NCI-H128 (cell line): ENCODE data around the gene EDC3.
"Not testable (repeated sequence)": the region's sequence is repeated elsewhere in the genome, so short reads cannot be mapped to it uniquely, and the experiment has no call there.

Experiments used
- DNase-seq: peaks from one replicate; lab custom pipeline; 2025; ENCODE audit not compliant: unreplicated experiment; lab: John Stamatoyannopoulos, UW

EDC3 gene

DNA sequence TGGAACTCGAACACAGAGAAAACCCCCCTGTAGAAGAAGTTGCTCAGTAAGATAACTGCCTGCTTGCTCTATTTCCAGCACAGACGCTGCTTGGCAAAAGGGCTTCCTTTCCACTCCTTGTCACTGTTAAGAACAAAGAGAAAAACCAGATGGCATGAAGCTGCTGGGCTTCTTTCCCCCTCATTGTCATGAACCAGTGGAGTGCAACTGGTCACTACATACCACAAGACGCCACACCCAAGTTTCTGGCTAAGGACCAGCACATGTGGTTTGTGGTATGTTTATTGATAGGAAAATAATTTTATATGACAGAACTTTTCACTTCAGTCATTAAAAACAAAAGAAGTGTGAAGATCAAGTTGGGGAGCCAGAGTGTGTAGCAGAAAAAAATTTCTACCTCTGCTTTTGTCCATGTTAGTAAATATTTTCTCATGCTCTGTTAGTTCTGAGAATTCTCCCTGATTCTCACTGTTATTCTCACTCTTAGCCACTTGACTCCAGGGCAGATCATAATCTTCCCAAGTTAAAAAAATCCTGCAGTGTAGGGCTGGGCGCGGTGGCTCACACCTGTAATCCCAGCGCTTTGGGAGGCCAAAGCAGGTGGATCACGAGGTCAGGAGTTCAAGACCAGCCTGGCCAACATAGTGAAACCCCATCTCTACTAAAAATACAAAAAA lies 42.3 kb downstream of the EDC3 start:
- DNase-seq = no peak

DNA sequence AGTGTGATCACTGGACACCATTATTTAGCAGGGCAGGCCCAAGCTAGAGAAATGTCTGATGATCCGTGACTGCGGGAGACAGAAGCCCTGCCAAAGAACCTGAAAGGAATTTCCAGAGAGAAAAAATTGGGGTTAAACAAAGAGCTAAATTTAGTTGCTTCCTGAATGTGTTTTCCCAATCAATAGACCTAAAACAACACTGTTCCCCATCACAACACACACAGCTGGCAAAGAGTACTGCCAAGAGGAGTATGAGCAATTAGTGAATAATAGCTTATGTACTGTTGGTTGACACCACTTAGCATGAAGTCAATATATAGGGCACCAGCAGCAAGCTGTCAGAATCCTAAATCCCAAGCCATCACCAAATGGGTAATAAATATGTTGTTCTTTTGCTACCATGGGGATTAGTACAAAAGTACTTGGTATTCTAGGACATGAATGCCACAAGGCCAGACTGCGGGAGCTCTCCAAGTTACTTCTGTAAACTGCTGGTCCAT lies 44.5 kb downstream of the EDC3 start:
- no peak for DNase-seq

DNA sequence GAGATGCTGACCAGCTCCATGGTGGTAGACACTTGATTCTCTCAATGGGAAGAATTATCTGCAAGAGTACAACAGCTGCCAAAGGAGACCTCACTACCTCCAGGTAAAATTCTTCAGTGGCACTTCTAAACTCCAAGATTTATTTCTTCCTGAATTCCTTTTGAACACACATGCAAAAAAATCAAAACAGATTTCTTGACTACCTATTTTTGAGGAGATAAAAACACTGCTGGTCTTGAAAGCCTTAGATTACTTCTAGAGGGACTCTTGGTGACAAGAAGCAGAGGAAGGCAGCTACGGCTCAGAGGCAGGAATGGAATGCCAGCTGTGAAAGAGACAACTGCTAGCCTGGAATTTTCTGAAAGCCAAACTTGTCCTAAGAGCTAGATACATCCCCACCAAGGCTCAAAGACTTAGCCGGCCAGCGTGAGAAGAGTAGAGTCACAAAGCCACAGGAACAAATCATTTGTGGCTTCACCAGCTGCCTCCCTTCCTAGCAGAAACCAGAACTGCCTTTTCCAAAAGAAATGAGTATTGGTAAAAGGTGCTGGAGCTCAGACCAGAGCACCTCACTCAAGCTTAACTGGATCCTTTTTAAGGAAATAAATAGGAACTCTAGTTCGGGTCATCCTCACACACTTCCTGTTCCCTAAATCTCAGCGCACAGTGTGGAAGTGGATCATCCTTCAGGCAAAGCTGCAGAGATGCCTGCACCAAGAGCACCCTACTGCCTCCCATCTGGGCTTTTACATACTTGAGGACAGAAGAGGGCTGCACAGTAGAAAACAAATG lies 47.6 kb downstream of the EDC3 start:
- no peak for DNase-seq

DNA sequence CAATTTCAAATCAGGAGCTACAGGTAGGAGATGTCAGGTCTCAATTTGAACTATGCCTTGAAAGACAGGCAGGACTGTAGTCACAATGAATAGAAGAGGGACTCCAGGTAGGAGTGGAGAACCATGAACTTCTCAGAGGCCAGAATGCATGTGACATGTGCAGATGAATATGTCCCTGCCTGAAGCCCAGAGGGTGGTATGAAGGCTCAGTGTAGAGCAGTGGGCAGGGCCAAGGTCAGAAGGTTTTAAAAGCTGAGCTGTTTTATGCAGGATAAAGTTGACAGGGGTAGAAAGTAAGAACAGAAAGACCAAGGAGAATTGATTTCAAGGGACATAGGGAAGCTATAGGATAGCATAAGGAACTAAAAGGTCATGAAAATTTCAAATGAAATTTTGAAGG lies 49.3 kb downstream of the EDC3 start:
- DNase-seq = no peak

DNA sequence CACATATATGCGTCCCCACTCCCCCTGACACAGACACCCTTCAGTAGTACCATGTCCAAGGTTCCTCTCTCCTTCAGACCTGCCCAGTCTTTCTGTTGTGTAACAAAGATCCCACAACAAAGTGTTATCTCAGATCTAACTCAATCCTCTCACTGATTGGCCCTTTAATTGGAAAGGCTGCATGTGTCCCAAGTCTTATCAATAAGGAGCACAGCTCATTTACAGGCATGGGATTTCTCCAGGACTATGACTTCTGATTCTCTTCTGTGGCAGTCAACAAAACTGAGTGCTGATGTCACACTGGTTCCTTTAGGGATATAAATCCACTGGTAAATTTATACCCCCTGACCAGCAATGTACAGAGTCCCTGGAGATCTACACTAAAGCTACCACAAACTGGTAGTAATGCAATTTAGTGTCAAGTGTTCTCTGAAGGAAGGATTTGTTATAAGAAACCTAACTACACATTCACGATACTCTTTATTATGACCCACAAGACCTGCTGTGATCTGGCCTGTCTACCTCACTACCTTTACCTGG lies 52.1 kb downstream of the EDC3 start:
- no peak for DNase-seq

DNA sequence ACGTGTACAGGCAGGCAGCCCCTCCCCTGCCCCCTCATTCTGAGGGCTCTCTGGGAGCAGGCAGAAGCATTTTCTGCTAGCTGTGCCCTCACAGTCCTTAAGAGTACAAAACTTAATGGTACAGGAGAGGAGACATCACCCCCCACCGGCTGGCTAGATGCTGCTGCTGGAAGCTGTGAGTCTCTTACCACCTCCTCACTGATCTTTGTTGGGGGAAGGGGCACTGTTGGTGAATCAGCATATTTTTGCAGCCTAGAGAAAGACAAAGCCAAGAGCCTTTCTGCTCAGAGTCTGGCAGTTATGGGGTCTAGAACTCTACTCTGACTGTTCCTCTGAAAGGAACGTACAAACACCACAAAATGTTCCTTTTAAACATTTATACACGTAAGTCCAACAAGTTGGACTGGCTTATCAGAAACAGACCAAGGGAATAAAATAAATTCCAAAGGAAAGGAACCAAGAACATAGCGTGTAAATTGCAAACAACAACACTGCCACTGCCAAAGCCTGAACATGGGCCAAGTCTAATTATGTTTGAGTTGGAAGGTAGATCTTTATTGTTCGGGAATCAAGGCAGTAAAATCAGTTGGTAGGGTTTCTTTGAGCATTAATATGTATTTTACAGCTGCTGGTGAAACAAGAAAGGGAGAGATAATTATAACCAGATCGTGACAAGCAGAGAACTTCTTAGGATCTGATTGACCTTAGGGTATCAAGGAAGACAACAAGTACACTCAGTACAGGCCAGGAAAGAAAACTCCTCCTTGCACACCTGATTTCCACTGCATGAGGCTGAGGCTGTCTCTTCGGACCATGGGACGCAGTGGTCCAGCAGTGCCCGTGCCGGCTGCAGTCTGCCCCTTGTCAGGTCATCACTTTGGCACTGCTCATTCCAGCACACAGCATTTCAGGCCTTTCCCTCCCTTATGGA lies 52.8 kb downstream of the EDC3 start:
- DNase-seq = no peak

DNA sequence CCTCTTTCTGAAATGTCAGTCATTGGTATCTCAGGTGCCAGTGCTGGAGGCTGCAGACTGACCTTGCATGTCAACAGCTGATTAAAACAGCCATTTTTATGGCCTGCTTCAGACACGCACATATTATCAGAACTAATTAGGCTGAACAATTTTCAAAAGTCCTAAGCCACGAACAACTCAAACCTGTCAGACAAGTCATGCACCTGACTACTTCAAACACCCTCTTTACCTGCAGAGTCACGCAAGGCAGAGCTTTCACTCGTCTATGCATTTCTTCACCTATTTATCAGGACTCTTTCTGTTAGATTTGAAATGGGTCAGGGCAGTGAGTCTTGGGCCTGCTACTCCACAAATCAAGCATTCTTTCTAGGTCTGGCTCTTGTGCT lies 53.5 kb downstream of the EDC3 start:
- DNase-seq = no peak

DNA sequence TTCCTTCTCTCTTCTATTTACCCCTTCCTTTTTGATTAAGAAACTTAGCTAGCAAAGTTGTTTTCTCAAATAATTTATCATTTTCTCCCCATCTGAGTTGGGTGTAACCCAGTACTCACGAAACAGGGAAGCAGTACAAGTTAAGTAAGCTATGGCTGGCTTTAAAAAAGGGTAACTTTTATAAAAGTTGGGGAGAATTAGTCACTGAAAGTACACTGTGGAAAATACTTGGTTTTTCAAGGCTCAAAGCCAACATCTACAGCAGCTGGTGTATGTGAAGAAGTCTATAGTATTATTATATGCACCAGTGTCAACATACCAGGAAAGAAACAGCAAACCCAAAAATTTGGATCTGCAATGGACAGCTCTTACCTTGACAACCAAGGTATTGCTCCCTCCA lies 54.7 kb downstream of the EDC3 start:
- DNase-seq = no peak

DNA sequence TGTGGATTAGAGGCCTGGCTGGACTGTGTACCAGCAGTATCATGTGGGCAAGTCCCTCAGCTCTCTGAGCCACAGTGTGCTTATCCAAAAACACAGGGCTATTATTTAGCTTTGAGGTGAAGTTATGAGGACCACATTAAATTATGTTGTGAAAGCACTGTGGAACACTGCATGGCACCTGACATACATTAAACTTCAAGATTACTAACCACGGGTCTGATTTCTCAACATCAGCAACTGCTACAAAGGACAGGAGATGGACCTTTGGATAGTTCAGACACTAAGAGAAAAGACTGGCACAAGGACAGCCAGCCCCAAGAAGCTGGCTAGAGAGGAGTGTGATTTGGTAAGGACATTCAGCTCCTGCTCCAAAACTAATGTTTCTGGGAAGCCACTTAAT lies 58.8 kb downstream of the EDC3 start:
- DNase-seq = no peak

DNA sequence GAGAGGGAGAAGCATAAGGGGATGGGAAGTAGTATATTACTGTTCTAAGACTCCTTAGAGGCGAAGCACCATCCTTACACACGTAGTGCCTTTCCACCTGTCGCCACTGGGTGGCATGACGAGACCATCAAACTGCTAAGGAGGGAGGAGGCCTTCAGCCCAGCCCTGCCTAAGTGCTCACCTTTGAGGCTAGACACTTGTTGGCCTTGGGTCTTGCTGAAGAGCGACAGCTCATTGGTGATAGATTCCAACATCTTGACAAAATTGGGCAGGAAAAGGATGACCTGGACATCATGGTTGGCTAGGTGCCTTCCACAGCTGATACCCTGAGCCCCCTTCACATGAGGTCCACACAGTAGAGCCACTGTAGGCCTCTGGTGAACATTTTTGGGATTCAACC lies 60.6 kb downstream of the EDC3 start:
- DNase-seq = no peak

DNA sequence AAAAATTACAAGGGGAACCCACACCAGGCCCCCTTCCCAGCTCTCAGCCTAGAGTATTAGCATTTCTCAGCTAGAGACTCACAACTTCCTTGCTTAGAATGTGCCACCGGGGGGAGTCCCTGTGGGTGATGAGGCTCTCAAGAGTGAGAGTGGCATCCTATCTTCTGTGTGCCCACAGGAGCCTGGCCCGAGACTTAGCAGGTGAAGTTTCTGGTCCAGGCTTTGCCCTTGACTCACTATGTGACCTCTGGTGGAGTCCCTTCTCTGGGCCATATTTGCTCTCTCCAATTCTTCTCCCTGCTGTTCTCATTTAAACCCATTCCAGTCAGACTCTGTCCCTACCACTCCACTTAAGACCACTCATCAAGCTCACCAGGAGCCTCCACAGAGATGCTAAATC lies 62.0 kb downstream of the EDC3 start:
- DNase-seq = no peak

DNA sequence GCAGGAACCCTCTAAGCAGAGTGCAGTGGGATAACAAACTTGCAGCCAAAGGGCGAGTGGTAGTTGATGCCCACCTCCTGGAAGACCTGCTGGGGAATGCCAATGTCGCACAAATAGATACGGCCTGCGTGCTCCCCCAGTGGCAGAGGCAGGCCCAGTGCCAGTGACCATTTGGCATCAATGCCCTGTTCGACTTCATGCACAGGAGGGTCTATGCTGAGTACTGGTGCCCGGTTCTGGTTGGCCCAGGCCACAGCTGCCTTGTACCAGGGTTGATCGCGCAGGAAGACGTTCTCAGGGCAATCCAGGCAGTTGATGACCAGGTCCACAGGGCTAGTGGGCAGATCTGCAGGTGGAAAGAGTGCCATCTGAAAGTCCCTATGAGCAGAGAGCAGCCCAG lies 63.2 kb downstream of the EDC3 start:
- DNase-seq = no peak

DNA sequence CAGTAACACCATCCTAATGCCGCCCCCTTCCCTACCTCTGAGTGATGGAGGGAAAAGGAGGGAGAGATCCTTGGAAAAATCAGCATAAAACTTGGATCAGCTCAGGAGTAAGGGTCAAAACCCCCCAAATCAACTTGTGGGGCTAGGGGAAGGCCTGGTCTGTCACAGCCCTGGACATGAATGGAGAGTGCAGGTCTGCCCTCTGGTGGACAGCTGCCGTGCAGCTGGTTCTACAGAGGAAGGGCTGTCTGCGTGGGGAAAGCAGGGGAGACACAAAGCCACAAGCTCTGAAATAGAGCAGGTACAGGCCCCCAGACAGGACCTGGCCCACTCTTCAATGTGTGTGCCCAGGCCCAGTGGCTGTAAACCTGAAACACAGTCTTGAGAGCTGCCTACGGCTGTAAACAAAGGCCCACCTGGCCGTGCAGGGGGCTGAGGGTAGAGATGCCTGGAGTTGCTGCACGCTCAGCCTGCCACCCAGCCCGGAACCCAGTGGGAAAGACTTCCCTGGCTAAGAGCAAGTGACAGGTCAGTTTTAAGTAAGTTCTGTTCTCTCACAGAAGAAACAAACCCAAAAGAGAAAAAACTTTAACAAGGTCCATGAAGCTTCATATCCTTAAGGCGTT lies 63.8 kb downstream of the EDC3 start:
- DNase-seq = no peak

DNA sequence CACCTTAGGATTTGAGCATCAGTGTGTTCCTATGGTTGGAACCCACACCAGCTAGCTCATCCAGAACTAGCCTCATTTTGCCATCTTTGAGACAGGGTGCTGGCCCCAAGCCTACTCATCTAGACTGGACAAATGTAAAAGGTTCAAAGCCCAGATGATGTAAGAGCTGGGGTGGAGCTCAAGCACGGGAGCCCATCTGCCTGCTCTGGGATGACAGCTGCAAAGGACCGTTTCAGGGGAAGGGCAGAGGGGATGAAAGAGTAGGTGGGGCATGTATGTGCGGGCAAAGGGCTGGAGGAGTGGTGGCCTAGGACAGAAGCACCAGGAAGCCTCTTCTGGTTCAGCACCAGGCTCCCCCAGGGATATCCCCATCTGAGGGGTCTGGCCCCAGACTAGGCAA lies 64.4 kb downstream of the EDC3 start:
- DNase-seq = no peak

DNA sequence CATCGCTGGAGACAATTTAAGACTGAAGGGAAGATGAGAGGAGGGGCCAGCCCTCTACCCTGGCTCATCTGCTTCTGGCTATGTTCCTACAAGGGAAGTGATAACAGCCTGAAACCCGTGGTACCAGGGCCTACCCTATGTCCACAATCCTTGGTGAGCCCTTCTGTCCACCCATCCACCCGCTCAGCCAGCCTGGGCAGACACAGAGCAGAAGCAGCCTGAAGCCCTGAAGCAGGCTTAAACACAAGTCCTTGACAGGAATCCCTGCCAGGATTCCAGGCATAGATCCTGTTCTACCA lies 64.8 kb downstream of the EDC3 start:
- no peak for DNase-seq

DNA sequence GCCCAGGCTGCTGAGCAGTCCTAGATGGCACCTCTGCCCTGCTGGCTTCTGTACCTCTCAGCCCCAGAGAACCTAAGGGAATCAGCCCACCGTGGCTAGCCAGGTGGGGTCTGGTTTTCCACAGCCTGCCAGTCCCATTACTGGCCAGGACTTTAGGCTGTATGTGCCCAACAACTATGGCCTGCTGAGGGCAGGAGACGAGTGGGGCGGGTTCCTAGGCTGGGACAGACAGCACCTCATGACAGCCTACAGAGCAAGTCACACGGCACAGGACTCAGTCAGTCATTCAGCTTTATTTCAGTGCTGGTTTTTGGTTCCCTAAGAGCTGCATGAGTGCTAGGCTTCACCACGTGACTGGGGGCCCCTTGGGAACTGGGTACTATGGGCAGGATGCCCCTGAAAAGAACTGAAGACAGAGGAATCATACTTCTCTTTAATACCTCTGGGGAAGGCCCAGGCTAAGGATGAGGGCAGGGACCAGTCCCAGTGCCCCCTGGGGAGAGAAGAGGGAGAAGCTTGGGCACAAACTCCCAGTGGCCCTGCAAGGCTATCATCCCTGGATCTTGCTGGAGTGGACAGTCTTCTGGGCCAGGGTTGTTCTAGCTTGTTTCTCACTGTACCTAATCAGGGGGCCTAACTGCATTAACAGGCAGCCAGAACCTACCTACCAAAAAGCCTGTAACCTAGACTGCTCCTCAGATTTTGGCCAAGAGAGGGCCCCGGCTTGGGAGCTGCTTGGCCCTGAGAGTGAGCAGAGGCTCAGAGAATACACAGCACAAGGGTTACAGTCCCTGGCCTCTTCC lies 65.3 kb downstream of the EDC3 start:
- no peak for DNase-seq

DNA sequence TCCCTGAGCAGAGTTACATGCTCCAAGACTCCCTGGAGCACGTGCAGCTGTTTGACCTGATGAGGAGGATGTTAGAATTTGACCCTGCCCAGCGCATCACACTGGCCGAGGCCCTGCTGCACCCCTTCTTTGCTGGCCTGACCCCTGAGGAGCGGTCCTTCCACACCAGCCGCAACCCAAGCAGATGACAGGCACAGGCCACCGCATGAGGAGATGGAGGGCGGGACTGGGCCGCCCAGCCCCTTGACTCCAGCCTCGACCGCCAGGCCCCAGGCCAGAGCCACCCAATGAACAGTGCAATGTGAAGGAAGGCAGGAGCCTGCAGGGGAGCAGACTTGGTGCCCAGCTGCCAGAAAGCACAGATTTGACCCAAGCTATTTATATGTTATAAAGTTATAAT lies 66.1 kb downstream of the EDC3 start:
- DNase-seq = not testable (repeated sequence)

DNA sequence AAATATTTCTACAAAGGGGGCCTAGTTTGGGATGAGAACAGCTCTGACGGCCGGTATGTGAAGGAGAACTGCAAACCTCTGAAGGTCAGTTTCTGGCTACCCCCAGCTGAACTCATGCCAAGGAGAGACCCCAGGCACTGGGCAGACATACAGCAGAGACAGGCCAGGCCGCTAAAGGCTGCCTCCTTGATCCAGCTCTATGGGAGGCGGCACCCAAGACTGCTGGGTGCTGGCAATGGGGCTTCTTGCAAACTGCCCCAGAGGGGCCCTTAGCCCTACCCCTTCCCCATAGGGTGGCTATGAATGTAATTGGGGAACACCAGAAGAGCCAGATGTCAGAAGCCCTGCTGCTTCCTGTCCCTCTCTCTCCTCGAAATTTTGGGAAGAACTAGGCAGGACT lies 66.9 kb downstream of the EDC3 start:
- DNase-seq = no peak

DNA sequence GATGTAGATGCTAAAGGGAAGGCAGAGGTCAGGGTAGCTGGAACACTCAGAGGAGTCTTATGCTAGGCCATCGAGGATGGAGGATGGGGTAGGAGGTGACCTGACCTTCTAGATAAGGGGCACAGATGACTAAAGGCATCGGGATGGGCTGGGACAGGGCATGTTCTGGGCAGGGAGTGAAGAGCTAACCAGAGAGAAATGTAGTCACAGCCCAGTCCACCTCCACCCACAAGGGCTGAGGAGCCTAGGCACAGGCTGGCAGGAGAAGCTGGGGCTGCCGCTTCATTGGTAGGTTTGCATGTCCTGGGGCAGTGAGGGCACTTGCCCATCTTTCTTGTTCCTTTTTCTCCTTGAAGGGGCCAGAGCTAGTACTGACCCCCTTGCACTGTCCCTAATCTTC lies 67.6 kb downstream of the EDC3 start:
- DNase-seq = no peak

DNA sequence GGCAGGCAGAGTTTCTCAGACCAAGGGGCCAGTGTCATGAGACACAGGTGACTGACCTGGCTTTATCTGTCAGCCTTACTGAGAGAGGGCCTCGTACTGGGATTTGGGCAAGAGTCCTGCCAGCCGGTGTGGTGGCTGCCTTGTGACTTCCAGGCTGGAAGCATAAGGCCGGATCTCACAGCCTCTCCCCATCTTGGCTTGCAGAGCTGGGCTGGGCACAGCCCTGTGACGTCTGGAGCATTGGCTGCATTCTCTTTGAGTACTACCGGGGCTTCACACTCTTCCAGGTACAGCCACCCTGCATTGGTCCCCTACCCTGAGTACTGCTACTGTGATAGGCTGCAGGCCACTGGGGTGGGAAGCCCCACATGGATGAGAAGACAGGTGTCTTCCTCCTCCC lies 68.1 kb downstream of the EDC3 start:
- DNase-seq = no peak
